Stimulated activated CD8-positive, alpha-beta memory T cell treated with anti-CD3 and anti-CD28 coated beads, Interleukin-7, amount 100 ng/mL, for 1 hour (primary cell): ENCODE measurements around the gene MYO7B.
A peak's percentile ranks its signal among the peaks of the same experiment; 100 is the strongest.

Experiments
- DNase-seq, 2 donors: peaks; one replicate each; pipeline ENCODE4 v3.0.0-alpha.2; 2020; ENCODE audit warnings: low read depth in 2 of 2

The MYO7B gene

DNA sequence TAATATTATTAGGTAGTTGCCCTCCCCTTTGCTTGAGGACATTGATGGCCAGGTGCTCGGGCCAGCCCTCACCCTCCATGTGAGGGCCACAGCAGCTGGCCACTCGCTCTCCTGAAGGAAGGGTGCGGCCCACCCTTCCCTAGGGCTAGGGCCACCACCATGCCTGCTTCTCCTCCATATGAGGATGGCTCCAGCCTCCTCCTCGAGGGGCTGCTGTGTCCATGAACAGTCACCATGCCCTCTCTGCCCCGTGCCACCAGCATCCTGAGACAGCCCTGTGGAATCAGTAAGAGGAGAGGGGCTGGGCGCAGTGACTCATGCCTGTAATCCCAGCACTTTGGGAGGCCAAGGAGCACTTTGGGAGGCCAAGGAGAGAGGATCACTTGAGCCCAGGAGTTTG lies 112.8 kb downstream of the MYO7B start:
- DNase-seq = no peak

DNA sequence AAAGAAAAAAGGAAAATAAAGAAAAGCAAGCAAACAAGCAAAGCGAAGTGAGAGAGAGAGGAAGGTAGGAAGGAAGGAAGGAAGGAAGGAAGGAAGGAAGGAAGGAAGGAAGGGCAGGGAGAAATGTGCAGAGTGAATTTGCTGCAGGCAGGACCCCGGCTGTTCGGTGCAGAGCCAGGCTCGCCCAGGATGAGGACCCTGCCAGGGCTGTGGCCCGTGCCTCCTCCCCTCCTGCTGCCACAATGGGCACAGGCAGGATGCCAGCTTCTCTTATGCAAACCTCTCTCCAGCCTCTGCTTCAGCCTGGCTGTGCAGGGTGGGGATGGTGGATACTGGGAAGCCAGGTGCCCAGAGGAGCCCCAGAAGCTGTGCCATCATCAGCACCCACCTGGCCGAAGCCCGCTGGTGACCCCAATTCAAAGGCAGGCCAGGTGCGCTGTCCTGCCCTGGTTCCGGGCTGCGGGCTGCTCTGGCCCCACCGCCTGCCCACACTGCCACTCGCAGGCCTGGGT lies 113.7 kb downstream of the MYO7B start:
- DNase-seq = no peak

DNA sequence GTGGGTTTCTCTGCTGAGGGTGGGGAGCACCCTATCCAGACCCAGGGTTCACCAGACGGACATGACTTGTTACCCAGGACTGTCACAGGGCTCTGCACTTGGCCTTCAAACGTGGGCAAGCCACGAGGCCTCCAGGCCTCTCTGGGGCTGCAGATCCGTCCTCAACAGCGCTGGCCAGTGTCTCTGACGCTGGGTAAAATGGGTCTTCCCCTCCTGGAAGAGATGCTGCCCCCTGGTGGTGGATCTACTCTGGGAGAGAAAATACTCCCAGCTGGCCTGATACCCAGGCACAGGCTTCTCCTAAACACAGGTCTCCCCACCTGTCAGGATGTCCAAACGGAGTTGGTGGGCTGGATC lies 114.2 kb downstream of the MYO7B start:
- DNase-seq = peak; percentile 62 to 80

DNA sequence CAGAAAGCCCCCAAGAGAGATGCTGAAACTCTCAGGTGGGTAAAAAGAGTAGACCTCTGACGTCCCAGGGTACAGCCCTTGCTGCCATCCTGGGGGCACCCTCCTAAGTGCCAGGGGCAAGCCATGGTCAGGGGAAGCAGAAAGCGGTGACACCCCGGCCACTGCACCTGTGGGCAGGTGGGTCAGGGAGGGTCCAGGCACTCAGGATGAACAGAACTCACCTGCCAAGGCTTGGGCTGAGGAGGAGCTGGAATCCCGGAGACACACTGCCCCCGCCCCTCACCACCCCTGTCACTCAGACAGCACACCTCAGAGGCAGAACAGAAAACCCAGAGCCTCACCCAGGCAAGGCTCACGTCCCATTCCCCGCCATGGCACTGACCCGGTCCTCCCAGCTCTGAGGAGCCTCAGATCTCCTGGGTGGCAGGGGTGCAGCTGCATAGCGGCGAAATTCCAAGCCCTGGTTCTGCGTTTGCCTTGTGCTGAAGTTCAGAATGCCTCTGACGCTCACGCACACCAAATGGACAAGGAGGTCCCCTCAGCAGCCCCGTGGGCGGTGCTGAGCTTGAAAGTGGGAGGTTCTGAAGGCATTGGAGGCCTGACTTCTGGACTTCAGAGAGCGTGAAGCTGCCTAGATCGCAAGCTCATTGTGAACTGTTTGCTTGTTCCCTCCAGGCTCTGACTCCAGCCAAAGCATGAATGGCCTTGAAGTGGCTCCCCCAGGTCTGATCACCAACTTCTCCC lies 114.7 kb downstream of the MYO7B start:
- DNase-seq = no peak

DNA sequence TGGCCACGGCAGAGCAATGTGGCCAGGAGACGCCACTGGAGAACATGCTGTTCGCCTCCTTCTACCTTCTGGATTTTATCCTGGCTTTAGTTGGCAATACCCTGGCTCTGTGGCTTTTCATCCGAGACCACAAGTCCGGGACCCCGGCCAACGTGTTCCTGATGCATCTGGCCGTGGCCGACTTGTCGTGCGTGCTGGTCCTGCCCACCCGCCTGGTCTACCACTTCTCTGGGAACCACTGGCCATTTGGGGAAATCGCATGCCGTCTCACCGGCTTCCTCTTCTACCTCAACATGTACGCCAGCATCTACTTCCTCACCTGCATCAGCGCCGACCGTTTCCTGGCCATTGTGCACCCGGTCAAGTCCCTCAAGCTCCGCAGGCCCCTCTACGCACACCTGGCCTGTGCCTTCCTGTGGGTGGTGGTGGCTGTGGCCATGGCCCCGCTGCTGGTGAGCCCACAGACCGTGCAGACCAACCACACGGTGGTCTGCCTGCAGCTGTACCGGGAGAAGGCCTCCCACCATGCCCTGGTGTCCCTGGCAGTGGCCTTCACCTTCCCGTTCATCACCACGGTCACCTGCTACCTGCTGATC lies 115.4 kb downstream of the MYO7B start:
- no peak for DNase-seq

DNA sequence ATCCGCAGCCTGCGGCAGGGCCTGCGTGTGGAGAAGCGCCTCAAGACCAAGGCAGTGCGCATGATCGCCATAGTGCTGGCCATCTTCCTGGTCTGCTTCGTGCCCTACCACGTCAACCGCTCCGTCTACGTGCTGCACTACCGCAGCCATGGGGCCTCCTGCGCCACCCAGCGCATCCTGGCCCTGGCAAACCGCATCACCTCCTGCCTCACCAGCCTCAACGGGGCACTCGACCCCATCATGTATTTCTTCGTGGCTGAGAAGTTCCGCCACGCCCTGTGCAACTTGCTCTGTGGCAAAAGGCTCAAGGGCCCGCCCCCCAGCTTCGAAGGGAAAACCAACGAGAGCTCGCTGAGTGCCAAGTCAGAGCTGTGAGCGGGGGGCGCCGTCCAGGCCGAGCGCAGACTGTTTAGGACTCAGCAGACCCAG lies 115.9 kb downstream of the MYO7B start:
- no peak for DNase-seq

DNA sequence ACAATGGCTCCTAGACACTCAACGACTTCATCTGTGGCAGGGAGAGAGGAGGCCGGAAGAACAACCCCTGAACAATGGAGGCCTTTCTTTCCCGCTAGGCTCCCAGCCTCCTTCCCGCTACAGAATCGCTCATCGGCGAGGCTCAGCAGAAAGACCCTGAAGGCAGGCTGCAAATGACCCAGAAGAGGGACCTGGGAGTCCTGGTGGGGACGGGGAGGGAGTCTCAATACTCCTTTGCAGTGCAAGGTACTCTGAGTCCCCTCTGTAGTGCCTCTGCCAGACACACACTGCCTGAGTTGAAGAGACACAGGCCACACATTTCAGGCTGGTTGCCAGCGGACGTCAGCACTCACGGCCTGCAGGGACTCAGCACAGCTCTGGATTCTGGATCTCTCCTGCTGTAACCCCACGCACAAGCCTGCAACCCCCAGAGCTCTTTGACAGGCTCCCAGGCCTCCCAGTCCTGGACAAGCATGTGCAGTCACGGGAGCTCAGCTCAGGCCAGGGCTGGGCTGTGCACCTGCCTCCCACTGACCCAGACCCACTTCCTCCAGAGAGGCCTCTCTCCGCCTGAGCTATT lies 116.6 kb downstream of the MYO7B start:
- no peak for DNase-seq

DNA sequence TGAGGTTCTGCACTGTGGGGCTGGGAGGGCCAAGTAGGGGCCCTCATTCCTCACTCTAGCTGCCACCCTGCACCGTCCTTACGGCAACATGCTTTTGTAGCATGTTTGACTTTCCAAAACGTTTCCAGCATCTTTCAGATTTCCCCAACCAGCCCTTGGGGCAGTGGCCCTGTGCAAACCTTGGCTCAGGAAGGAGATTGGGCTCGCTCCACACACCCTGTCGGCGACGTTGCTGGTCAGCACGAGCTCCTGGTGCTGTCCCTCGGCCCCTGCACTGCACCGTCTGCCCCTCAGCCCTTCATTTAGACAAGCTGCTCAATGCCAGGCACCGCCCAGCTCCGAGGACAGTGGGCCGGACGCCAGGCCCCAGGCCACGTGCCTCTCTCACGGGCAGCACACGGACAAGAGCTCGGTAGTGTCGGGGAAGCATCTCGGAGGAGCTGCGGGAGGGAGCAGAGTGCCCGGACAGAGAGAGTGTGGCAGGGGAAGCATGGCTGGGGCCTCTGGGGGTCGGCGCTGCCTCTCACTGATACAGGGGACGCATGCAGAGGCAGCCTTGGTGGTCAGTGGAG lies 117.4 kb downstream of the MYO7B start:
- no peak for DNase-seq

DNA sequence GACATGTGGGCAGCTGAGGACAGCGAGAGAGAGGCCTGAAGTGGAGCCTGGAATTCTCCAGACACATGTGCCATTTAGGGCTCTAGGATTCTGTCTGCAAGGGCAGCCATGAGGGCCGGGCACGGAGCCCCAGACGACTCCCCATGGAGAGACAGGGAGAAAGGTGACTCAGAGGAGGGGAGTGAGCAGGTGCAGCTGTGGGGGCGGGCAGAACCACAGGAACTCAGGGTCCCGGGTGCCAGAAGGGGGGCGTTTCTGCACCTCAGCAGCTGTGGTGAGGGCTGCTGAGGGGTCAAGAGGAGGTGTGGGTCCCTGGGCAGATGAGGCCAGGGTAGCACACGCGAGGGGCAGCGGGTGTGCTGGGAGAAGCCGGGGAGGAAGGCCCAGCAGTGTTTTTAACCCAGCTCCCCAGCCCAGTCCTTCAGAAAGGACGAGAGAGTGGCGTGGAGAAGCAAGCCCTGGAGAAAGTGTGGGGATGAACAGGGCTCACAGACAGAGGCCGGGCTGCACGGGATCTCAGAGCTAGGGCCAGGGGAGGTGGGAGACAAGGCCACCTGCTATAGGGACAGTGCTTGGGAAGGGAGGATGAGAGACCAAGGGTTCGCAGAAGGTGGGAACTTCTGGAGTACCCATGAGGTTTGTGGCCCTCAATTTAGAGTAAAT lies 118.1 kb downstream of the MYO7B start:
- no peak for DNase-seq

DNA sequence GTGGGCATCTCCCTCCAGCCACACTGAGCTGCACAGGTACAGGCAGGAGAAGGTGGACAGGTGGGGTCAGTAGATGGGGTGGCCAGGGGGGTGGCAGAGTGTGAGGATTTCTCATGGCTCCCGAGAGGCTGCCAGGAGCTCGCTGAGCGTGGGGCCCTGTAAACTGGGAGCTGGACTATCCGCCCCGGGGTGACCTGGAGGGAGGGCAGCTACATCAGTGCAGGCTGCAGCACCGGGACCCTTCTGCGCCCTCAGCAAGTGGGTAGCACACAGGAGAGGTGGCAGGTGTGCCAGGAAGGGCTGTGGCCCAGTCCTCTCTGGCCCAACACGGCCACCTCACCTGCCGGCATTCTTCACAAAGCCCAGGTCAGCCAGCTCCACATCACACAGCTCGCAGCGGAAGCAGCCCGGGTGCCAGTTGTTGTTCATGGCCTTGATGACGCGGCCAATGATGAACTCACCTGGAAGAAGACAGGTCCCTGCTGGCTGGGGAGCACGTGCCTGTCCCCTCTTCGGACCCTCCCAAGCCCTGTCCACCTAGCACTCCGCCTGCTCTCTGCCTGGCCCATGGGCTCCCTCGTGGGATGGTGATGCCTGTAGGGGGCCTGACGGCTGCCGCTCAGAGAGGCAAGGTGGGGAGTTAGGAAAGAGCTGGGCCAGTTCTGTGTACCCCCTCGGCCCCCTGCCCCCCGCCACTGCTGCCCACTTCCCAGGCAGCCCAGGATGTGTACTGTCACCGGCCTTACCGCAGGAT lies 118.8 kb downstream of the MYO7B start:
- no peak for DNase-seq

DNA sequence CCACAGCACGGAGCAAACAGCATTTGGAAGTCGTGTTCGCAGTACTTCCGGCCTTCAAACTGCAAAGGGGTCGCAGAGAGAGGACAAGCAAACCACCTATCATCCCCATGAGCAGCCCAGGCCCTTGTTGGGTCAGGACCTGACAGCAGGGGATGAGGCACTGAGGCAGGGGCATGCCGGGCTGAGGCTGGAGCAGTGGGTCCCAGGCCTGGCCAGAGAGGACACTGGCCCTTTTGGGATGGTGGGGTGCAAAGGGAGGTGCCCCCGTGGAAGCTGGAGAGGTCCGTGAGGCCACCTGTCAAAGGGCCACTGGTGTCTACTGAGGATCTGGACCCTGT lies 119.3 kb downstream of the MYO7B start:
- no peak for DNase-seq

DNA sequence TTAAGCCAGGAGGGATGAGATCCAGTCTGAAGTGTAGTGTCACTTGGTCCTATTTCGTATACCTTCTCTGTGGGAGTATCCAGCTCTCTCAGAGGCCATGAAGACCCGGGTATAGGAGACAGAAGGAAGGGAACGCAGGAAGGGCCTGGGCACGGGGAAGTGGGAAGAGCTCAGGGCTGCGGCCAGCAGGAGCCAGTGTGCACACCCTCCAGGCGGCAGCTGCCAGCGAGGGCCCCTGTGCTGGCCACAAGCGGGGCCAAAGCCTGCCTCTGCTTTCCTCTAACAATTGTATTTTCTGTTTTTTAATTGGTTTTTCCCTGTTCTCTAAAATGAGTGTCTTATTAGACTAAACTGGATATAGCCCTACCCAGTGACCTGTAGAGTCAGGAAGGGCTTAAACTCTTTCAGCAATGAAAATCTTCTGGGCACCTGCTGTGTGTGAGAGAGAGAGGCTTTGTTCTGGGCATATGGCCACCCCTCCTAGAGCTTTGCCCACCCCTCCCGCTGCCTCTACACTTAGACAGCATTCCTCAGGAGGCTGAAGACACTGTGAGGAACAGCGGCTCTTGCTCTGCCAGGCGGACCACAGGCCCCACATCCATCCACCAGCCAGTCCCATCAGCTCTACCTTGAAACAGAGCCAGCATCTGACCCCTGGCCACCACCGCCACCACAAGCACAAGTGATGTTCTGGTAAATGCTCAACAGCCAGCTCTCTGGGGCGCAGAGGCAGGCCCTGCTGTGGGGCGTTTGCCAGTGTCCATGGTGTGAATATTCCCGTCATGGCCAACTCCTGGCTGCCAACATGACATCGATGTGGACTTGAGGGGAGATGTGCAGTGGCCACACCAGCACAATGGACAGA lies 120.0 kb downstream of the MYO7B start:
- no peak for DNase-seq

DNA sequence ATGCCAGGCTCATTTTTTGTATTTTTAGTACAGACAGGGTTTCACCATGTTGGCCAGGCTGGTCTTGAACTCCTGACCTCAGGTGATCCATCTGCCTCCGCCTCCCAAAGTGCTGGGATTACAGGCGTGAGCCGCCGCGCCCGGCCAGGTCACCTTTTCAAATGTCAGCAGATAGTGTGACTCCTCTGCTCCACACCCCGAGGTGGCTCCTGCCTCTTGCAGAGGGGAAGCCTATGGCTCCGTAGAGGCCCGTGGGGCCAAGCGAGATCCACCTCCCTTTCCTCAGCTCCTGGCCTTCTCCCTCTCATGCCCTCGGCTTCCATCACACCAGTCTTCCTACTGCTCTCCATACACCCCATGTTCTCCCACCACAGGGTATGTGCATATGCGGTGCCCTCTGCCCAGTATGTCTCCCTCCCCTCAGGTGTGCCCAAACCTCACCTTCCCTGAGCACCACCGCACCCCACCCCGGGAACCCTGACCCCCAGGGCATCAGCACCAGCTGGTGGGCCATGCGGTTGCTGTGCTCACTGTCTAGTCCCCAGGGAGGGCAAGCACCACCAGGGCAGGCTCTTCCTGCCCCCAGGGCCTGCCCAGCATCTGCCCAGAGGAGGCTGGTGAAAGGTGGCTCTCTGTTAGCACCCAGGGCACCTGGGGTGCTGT lies 121.2 kb downstream of the MYO7B start:
- no peak for DNase-seq

DNA sequence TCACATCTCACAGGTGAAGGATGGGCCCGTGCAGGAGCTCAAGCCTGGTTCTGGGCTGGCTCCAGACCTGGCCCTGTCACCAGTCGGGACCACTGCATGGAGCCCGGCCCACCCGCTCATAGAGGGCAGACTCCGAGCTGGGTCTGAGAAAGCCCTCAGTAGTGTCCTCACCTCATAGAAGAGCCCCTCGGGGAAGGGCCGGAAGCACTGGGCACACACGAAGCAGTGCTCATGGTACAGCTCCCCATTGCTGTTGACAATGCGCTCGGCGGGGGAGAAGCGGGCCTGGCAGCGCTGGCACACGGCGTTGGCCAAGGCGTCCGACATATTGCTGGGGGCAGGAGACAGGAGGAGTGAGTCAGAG lies 121.7 kb downstream of the MYO7B start:
- no peak for DNase-seq

DNA sequence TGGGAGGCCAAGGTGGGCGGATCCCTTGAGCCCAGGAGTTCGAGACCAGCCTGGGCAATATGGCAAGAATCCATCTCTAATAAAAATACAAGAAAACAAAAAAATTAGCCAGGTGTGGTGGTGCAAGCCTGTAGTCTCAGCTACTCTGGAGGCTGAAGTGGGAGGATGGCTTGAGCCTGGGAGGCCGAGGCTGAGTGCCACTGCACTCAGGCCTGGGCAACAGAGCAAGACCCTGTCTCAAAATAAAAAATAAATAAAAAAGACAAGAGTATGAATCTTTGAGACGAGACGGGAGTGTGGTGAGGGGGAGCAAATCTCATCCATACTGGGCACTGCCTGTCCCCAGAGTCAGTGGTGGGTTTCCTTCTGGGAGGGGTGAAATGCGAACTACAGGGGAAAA lies 122.7 kb downstream of the MYO7B start:
- DNase-seq = no peak

DNA sequence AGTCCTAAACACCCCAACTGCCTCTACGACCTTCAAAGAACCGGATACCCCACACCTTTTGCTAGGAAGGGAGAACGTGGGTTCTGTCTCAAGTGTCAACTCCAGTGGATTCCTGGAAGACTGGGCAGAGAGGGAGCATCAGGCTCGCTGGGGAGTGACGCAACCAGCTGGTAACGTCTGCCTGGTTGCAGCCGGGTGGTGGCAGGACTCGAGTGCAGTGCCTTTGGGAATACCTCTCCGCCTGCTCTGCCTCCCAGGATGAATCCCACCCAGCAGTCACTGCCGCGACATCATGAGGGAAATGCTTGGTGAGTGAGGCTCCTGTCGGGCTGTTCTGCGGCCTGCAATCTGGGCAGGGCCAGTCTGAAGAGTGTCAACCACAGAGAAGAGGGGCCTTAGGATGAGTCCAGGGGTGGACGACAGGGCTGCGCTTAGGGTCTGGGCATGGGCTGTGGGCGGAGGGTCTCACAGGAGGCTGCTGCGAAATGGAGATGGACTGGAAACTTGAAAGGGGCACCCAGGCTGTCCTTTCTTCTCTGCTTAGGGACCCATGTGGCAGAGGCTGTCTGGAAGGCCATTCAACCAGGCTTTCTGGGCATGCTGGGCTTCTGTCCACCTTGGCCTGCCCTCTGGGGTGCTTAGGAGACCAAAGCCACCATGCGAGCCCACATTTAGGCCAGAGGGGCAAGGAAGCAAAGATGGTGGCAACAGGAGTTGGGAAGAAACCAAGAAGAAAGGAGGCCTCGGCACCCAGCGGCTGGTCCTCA lies 123.3 kb downstream of the MYO7B start:
- no peak for DNase-seq

DNA sequence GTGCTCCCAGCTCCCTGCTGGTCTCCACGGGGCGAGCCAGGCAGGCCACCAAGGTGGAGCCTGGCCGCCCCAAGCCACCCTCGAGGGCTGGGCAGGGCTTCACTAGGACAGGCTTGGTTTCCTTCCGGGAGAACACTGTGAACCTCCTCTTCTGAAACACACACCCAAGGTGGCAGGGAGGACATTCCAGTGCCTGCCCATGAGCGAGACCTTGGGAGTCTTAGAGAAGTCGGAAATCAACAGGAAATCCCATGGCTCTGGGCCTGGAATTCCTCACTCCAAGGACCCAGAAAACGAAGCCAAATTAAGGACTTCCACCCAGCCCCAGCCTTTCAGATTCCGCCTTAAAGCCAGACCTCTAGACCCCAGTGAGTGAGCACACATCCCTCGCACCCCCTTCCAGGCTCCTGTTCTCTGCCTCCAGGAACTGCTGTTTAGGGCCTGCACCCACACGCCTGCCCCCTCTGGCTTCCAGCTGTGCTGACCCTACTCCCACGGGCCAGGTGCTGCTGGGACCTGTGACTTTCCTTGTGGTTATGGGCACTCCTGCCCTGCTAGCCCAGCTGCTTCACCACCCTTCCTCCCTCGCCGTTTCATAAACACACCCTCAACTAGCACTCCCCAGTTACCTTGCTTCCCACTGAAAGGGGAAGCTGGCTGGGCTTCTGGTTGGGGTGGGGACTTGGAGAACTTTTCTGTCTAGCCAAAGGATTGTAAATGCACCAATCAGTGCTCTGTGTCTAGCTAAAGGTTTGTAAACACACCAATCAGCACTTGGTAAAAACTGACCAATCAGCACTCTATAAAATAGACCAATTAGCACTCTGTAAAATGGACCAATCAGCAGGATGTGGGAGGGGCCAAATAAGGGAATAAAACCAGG lies 124.2 kb downstream of the MYO7B start:
- no peak for DNase-seq

DNA sequence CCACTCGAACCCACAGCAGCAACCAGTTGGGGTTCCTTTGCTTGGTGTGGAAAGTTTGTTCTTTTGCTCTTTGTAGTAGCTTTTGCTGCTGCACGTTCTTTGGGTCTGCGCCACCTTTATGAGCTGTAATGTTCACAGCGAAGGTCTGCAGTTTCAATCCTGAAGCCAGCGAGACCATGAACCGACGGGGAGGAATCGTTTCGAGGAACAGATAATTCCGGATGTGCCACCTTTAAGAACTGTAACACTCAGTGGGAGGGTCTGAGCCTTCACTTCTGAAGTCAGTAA lies 124.8 kb downstream of the MYO7B start:
- DNase-seq = no peak
